Liver (tissue), 9 donors: ENCODE measurements around the gene CDK11A. TPM values are rescaled to one million over a fixed set of nuclear protein-coding genes. Genes with fewer than 3 reads are reported as not detected.
"Not testable (repeated sequence)": the region's sequence is repeated elsewhere in the genome, so short reads cannot be mapped to it uniquely, and the experiment has no call there.

Experiments used
- DNase-seq: peaks from one replicate; pipeline ENCODE4 v3.0.0-alpha.2; 2017; ENCODE audit warnings: low spot score
- H3K27ac ChIP-seq, 2 donors: one replicate each; pipeline ENCODE4 v1.7.0; 2013; ENCODE audit warnings: inconsistent platforms in 2 of 2, low read length in 2 of 2, control low read depth in 1 of 2, low read depth in 1 of 2, mild to moderate bottlenecking in 1 of 2
- H3K27me3 ChIP-seq, 4 donors: one replicate each; pipeline versions ENCODE4 v1.6.1 to v1.7.0; 2013; ENCODE audit warnings: low read length in 3 of 4, inconsistent platforms in 1 of 4, mild to moderate bottlenecking in 1 of 4, moderate library complexity in 1 of 4; ENCODE audit not compliant: control insufficient read depth in 4 of 4, insufficient read depth in 4 of 4
- H3K36me3 ChIP-seq, 4 donors: one replicate each; pipeline versions ENCODE4 v1.6.1 to v1.7.0; 2013; ENCODE audit warnings: low read length in 3 of 4, mild to moderate bottlenecking in 3 of 4, low read depth in 1 of 4, moderate library complexity in 1 of 4; ENCODE audit not compliant: control insufficient read depth in 4 of 4, insufficient read depth in 3 of 4
- H3K4me1 ChIP-seq, 4 donors: one replicate each; pipeline versions ENCODE4 v1.6.1 to v1.7.0; 2013; ENCODE audit warnings: low read length in 3 of 4, mild to moderate bottlenecking in 3 of 4, moderate library complexity in 1 of 4; ENCODE audit not compliant: control insufficient read depth in 4 of 4, insufficient read depth in 4 of 4
- H3K4me3 ChIP-seq, 3 donors: one replicate each; pipeline versions ENCODE4 v1.6.1 to v1.7.0; 2013; ENCODE audit warnings: low read length in 3 of 3, control low read depth in 1 of 3, low read depth in 1 of 3, mild to moderate bottlenecking in 1 of 3
- H3K9ac ChIP-seq, 2 donors: one replicate each; pipeline ENCODE4 v1.7.0; 2013; ENCODE audit warnings: low read length in 2 of 2, mild to moderate bottlenecking in 2 of 2, moderate library complexity in 2 of 2, control low read depth in 1 of 2, low read depth in 1 of 2
- H3K9me3 ChIP-seq, 4 donors: one replicate each; pipeline versions ENCODE4 v1.6.1 to v1.7.0; 2013; ENCODE audit warnings: low read length in 3 of 4; ENCODE audit not compliant: control insufficient read depth in 4 of 4
- ATF3 ChIP-seq: IDR thresholded peaks from 2 replicates; pipeline ENCODE4 v1.6.1; 2016; ENCODE audit warnings: antibody characterized with exemption
- CTCF ChIP-seq: fragments of 150-350 bp; IDR thresholded peaks from 2 replicates; pipeline ENCODE4 v1.5.1; 2017; ENCODE audit warnings: improper control_type of control experiment, low read depth, low read length; ENCODE audit not compliant: missing input control
- EGR1 ChIP-seq, 2 donors: IDR thresholded peaks; 2 replicates each; pipeline ENCODE4 v1.6.1; 2016 to 2018; ENCODE audit warnings: antibody characterized with exemption in 2 of 2, low read depth in 2 of 2
- FOXA1 ChIP-seq: IDR thresholded peaks from 2 replicates; pipeline ENCODE4 v1.6.1; 2016; ENCODE audit warnings: antibody characterized with exemption
- GABPA ChIP-seq, 2 donors: IDR thresholded peaks in 1 of 2; conservative IDR thresholded peaks in 1 of 2; 2 replicates each; pipeline ENCODE4 v1.6.1; 2016; ENCODE audit warnings: antibody characterized with exemption in 2 of 2, mild to moderate bottlenecking in 1 of 2, moderate library complexity in 1 of 2
- HNF4A ChIP-seq, 2 donors: conservative IDR thresholded peaks; 2 replicates each; pipeline ENCODE4 v1.6.1; 2016; ENCODE audit warnings: antibody characterized with exemption in 2 of 2, mild to moderate bottlenecking in 2 of 2
- HNF4G ChIP-seq: IDR thresholded peaks from 2 replicates; pipeline ENCODE4 v1.6.1; 2016; ENCODE audit warnings: antibody characterized with exemption
- JUND ChIP-seq, 2 donors: IDR thresholded peaks; 2 replicates each; pipeline ENCODE4 v1.6.1; 2016; ENCODE audit warnings: antibody characterized with exemption in 2 of 2
- NR2F2 ChIP-seq: IDR thresholded peaks from 2 replicates; pipeline ENCODE4 v1.6.1; 2016; ENCODE audit warnings: antibody characterized with exemption
- RAD21 ChIP-seq, 2 donors: IDR thresholded peaks; 2 replicates each; pipeline ENCODE4 v1.6.1; 2016; ENCODE audit warnings: antibody characterized with exemption in 2 of 2, mild to moderate bottlenecking in 2 of 2
- REST ChIP-seq: IDR thresholded peaks from 2 replicates; pipeline ENCODE4 v1.6.1; 2016; ENCODE audit warnings: antibody characterized with exemption, mild to moderate bottlenecking
- RXRA ChIP-seq, 2 donors: IDR thresholded peaks; 2 replicates each; pipeline ENCODE4 v1.6.1; 2017 to 2018; ENCODE audit warnings: antibody characterized with exemption in 2 of 2, mild to moderate bottlenecking in 1 of 2
- SP1 ChIP-seq: IDR thresholded peaks from 2 replicates; pipeline ENCODE4 v1.6.1; 2018; ENCODE audit warnings: antibody characterized with exemption, mild to moderate bottlenecking
- TAF1 ChIP-seq: conservative IDR thresholded peaks from 2 replicates; pipeline ENCODE4 v1.6.1; 2016; ENCODE audit warnings: antibody characterized with exemption, mild to moderate bottlenecking
- YY1 ChIP-seq: IDR thresholded peaks from 2 replicates; pipeline ENCODE4 v1.6.1; 2016; ENCODE audit warnings: antibody characterized with exemption, mild to moderate bottlenecking
- WGBS: extraction: QIAGEN DNeasy Blood & Tissue Kit; methylation state at CpG from one replicate; pipeline ENCODE4 v1.1.7; 2013; 5-methylcytosine and 5-hydroxymethylcytosine counted together
- polyA plus RNA-seq, 2 donors: library from polyadenylated mRNA; stranded (reverse) in 1 of 2; unstranded in 1 of 2; fragments of 200-250 nt in 1 of 2; fragments of >200 nt in 1 of 2; fragmentation: Nextera tagmentation in 1 of 2; extraction: Ambion mirVana in 1 of 2; gene quantifications; one replicate each; pipeline versions ENCODE4 v1.2.1 to v1.2.3, GENCODE V29; 2013 to 2015
- total RNA-seq, 2 donors: library from RNA; depleted of rRNA; stranded (reverse); fragments of >200 nt; gene quantifications; one replicate each; pipeline ENCODE4 v1.2.3, GENCODE V29; 2014
- TF ChIP-seq, protein P1 (sequence below): IDR thresholded peaks from 2 replicates; pipeline ENCODE4 v1.6.1; 2016; ENCODE audit warnings: antibody characterized with exemption
- TF ChIP-seq, protein P2 (sequence below): IDR thresholded peaks from 2 replicates; pipeline ENCODE4 v1.6.1; 2016; ENCODE audit warnings: antibody characterized with exemption
- donor health status: healthy.
- donor health status: healthy.
- donor health status: healthy.
- donor health status: healthy.
- donor health status: healthy.

Gene CDK11A
- total and polyA plus RNA-seq, 4 donors: 13.7 to 17.0 (median 13.9) TPM

- TF ChIP-seq REST: no peak
- TF ChIP-seq YY1: no peak
- no peak for TF ChIP-seq TAF1
- no peak for TF ChIP-seq GABPA (IDR thresholded peaks at IDR 0.05 in 1 of 2, conservative IDR thresholded peaks at IDR 0.05 in 1 of 2)
- TF ChIP-seq EGR1 (IDR thresholded peaks at IDR 0.05; ENCODE audit: low read depth in 2 of 2): no peak
Measured at GRCh38 chr1:1752190-1752589, 28.0 kb upstream of the CDK11A start (continued).

DNA sequence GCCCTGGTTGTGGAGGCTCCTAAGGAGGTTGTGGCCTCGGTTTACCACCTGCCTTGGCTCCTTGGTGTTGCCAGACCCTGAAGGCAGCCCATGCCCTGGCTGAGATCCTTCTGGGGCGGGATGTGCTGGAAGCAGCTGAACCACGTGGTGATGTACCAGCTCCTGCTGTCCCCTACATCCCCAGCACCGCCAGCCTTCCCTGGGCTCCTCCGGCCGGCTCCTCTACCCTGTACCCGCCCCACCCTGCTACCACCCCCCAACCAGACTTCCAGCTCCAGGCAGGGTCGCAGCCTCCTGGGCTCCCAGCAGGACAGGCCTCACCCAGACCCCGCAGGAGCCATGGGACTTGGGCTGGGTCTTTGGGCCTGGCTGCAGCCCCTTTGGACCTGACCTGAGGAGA is 25.8 kb upstream of the CDK11A start:
- H3K4me1 ChIP-seq: peaks cover 4 to 20% (median 10%) of the 10 kb centered on the region in 4 donors
- whole genome bisulfite sequencing: 84% methylated on average over 8 of the region's 9 CpGs
- H3K27me3 ChIP-seq, H3K27ac ChIP-seq, H3K9me3 ChIP-seq, H3K9ac ChIP-seq, H3K4me3 ChIP-seq, DNase-seq: not testable (repeated sequence)
- peaks cover 0 to 22% (median 6%) of the 10 kb centered on the region in 4 donors for H3K36me3 ChIP-seq

DNA sequence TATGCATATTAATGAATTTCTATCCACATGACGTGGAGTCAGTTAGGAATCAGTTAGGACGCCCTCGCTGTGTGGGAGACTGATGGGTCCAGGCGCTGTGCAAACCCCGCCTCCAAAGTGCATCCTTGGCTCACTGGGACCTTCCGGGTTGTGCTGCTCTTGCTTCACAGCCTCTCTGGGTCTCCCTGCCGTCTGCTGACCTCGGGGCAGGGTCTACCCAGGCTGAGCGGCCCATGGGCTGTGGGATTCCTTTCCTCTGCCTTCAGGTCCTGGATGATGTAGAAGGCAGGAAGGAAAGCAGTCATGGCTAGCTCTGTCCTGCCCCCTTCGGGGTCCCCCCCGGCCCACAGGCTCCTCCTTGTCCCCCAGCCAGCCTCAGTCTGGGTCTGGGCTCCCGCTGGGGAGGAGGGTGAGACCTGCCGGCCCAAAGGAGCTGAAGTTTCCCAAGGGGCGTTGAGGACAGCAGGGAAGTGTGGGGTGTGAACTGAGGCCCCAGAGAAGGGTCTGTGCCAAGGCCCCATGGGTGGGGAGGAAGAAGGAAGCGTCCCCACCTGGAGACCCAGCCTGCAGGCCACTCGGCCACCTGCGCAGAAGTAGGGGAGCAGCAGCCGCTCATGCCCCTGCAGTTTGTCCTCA is 24.6 kb upstream of the CDK11A start:
- H3K4me3 ChIP-seq: no peak overlapping the region
- DNase-seq: no peak
- peaks cover 0 to 14% (median 4%) of the 10 kb centered on the region in 4 donors for H3K36me3 ChIP-seq
- TF ChIP-seq REST (no peak), JUND (IDR thresholded peaks at IDR 0.05) (no peak), SP1 (no peak), NR2F2 (no peak), RAD21 (IDR thresholded peaks at IDR 0.05) (no peak), FOXA1 (no peak), HNF4G (no peak), YY1 (no peak), RXRA (IDR thresholded peaks at IDR 0.05) (no peak), GABPA (IDR thresholded peaks at IDR 0.05 in 1 of 2, conservative IDR thresholded peaks at IDR 0.05 in 1 of 2) (no peak), EGR1 (IDR thresholded peaks at IDR 0.05; ENCODE audit: low read depth in 2 of 2) (no peak), ATF3 (no peak), HNF4A (conservative IDR thresholded peaks at IDR 0.05) (no peak), CTCF (no peak)
- TF ChIP-seq, protein P1, sequence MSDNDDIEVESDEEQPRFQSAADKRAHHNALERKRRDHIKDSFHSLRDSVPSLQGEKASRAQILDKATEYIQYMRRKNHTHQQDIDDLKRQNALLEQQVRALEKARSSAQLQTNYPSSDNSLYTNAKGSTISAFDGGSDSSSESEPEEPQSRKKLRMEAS: no peak
- TF ChIP-seq, protein P2, sequence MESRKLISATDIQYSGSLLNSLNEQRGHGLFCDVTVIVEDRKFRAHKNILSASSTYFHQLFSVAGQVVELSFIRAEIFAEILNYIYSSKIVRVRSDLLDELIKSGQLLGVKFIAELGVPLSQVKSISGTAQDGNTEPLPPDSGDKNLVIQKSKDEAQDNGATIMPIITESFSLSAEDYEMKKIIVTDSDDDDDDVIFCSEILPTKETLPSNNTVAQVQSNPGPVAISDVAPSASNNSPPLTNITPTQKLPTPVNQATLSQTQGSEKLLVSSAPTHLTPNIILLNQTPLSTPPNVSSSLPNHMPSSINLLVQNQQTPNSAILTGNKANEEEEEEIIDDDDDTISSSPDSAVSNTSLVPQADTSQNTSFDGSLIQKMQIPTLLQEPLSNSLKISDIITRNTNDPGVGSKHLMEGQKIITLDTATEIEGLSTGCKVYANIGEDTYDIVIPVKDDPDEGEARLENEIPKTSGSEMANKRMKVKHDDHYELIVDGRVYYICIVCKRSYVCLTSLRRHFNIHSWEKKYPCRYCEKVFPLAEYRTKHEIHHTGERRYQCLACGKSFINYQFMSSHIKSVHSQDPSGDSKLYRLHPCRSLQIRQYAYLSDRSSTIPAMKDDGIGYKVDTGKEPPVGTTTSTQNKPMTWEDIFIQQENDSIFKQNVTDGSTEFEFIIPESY: no peak
- H3K27me3 ChIP-seq: no peaks in the 10 kb centered on the region
- 81% methylated on average over 18 of the region's 18 CpGs for WGBS
- no peaks in the 10 kb centered on the region for H3K9me3 ChIP-seq
- no peak overlapping the region for H3K9ac ChIP-seq
- no peak overlapping the region for H3K27ac ChIP-seq
- H3K4me1 ChIP-seq: peaks cover under 1 to 13% (median 3%) of the 10 kb centered on the region in 4 donors
